GM23338 (cell line): ENCODE measurements around the gene TRPM2. TPM values are rescaled to one million over a fixed set of nuclear protein-coding genes. Genes with fewer than 3 reads are reported as not detected.

Experiments used
- ATAC-seq: fragments of 200-7000 bp; cut with Tn5 transposase; 3 replicates; pipeline ENCODE4 v1.9.1; 2020
- DNase-seq: peaks from one replicate; pipeline ENCODE4 v3.0.0-alpha.2; 2015; ENCODE audit warnings: low spot score
- H2AFZ ChIP-seq: fragments of 200-600 bp; sonication (generic); 2 replicates; pipeline ENCODE4 v1.8.0; 2016; ENCODE audit warnings: antibody characterized with exemption, mild to moderate bottlenecking, moderate library complexity
- H3F3A ChIP-seq: fragments of 200-600 bp; sonication (generic); replicated peaks from 2 replicates; pipeline ENCODE4 v1.8.0; 2017; ENCODE audit warnings: antibody characterized with exemption, mixed run types, low read depth
- H3K27ac ChIP-seq: fragments of 200-600 bp; sonication (generic); 2 replicates; pipeline ENCODE4 v1.6.1; 2016; ENCODE audit warnings: low read depth
- H3K27me3 ChIP-seq: fragments of 200-600 bp; sonication (generic); 2 replicates; pipeline ENCODE4 v1.8.0; 2016; ENCODE audit warnings: mild to moderate bottlenecking, mixed run types, moderate library complexity; ENCODE audit not compliant: insufficient read depth
- H3K36me3 ChIP-seq: fragments of 200-600 bp; sonication (generic); 2 replicates; pipeline ENCODE4 v1.8.0; 2016; ENCODE audit warnings: mild to moderate bottlenecking; ENCODE audit not compliant: insufficient read depth
- H3K4me1 ChIP-seq: fragments of 200-600 bp; sonication (generic); 2 replicates; pipeline ENCODE4 v1.8.0; 2016; ENCODE audit warnings: mild to moderate bottlenecking, moderate library complexity; ENCODE audit not compliant: insufficient read depth
- H3K4me2 ChIP-seq: fragments of 200-600 bp; sonication (generic); 2 replicates; pipeline ENCODE4 v1.7.1; 2017; ENCODE audit warnings: mixed run types
- H3K4me3 ChIP-seq: fragments of 200-600 bp; sonication (generic); 2 replicates; pipeline ENCODE4 v1.6.1; 2016; ENCODE audit warnings: mixed run types
- H3K79me2 ChIP-seq: fragments of 200-600 bp; sonication (generic); replicated peaks from 2 replicates; pipeline ENCODE4 v1.8.0; 2017; ENCODE audit warnings: mild to moderate bottlenecking; ENCODE audit not compliant: insufficient read depth
- H3K9me2 ChIP-seq: fragments of 200-600 bp; sonication (generic); 2 replicates; pipeline ENCODE4 v1.8.0; 2017; ENCODE audit not compliant: insufficient read depth
- H4K20me1 ChIP-seq: fragments of 200-600 bp; sonication (generic); replicated peaks from 2 replicates; pipeline ENCODE4 v1.8.0; 2017; ENCODE audit warnings: mild to moderate bottlenecking; ENCODE audit not compliant: insufficient read depth
- H3K27ac Mint-ChIP-seq: 2 replicates; pipeline ENCODE4 v1.8.0; 2020; ENCODE audit warnings: inconsistent platforms, mild to moderate bottlenecking, moderate library complexity, mixed read lengths
- H3K27me3 Mint-ChIP-seq: 3 replicates; pipeline ENCODE4 v1.8.0; 2022; ENCODE audit warnings: low read depth, mild to moderate bottlenecking, moderate library complexity, mixed read lengths, inconsistent platforms; ENCODE audit not compliant: insufficient read depth, poor library complexity
- H3K36me3 Mint-ChIP-seq: 3 replicates; pipeline ENCODE4 v1.8.0; 2021; ENCODE audit warnings: low read depth, mild to moderate bottlenecking, inconsistent platforms, moderate library complexity, mixed read lengths
- H3K4me1 Mint-ChIP-seq: 3 replicates; pipeline ENCODE4 v1.8.0; 2020; ENCODE audit warnings: mild to moderate bottlenecking, inconsistent platforms, mixed read lengths
- H3K4me3 Mint-ChIP-seq: 3 replicates; pipeline ENCODE4 v1.8.0; 2021; ENCODE audit warnings: moderate library complexity, mild to moderate bottlenecking, inconsistent platforms, mixed read lengths
- H3K9me3 Mint-ChIP-seq: 3 replicates; pipeline ENCODE4 v1.8.0; 2020; ENCODE audit warnings: moderate library complexity, mild to moderate bottlenecking, inconsistent platforms, mixed read lengths
- CREB1 ChIP-seq: fragments of 250-450 bp; sonication (Bioruptor Pico); IDR thresholded peaks from 2 replicates; pipeline ENCODE4 v1.5.0; 2020; ENCODE audit warnings: low read depth, mild to moderate bottlenecking, moderate library complexity
- CTCF ChIP-seq, 2 experiments: fragments of 200-600 bp in 1 of 2; sonication (generic) in 1 of 2; conservative IDR thresholded peaks; 2 replicates each; pipeline versions ENCODE4 v1.5.1 to v1.6.1; 2016 to 2017; ENCODE audit warnings: antibody characterized with exemption in 2 of 2, low read depth in 2 of 2, mild to moderate bottlenecking in 2 of 2, moderate library complexity in 1 of 2
- ETS1 ChIP-seq: IDR thresholded peaks from 2 replicates; pipeline ENCODE4 v1.6.1; 2016; ENCODE audit warnings: antibody characterized with exemption
- EZH2 ChIP-seq: fragments of 200-600 bp; sonication (generic); IDR thresholded peaks from one replicate; pipeline ENCODE4 v1.8.0; 2017; ENCODE audit warnings: antibody characterized with exemption, mild to moderate bottlenecking, low read depth; ENCODE audit not compliant: unreplicated experiment
- POLR2AphosphoS5 ChIP-seq: IDR thresholded peaks from 2 replicates; pipeline ENCODE4 v1.6.1; 2016; ENCODE audit warnings: antibody characterized with exemption, low read depth
- REST ChIP-seq: IDR thresholded peaks from one replicate; pipeline ENCODE4 v1.6.1; 2018; ENCODE audit warnings: antibody characterized with exemption; ENCODE audit not compliant: unreplicated experiment
- STAT1 ChIP-seq: IDR thresholded peaks from one replicate; pipeline ENCODE4 v1.6.1; 2016; ENCODE audit warnings: antibody characterized with exemption; ENCODE audit not compliant: unreplicated experiment
- ZNF331 ChIP-seq: fragments of 250-450 bp; sonication (Bioruptor Pico); IDR thresholded peaks from 2 replicates; pipeline ENCODE4 v1.5.0; 2020; ENCODE audit warnings: low read depth, mild to moderate bottlenecking, moderate library complexity
- ZNF462 ChIP-seq: fragments of 250-450 bp; sonication (Bioruptor Pico); IDR thresholded peaks from 2 replicates; pipeline ENCODE4 v1.5.0; 2020; ENCODE audit warnings: mild to moderate bottlenecking, moderate library complexity
- polyA plus RNA-seq: library from polyadenylated mRNA; unstranded; fragments of >200 nt; fragmentation: Nextera tagmentation; extraction: Ambion mirVana; gene quantifications from 2 replicates; pipeline ENCODE4 v1.2.1, GENCODE V29; 2016
- total RNA-seq: library from RNA; depleted of rRNA; stranded (reverse); fragments of >200 nt; shearing (Covaris generic); gene quantifications from 2 replicates; pipeline ENCODE4 v1.2.3, GENCODE V29; 2014

Gene TRPM2
- total and polyA plus RNA-seq, 2 experiments from 2014 or later, result 0.53 to 0.83 TPM

GRCh38 chr21:44418876-44419230 lies 65.4 kb downstream of the TRPM2 start (continued):
- no peak for TF ChIP-seq ZNF462 (CRISPR knock-in tag)

GRCh38 chr21:44419679-44420078 lies 66.3 kb downstream of the TRPM2 start:
- DNase-seq, result no peak
- Histone ChIP-seq H3K4me2 (no peak overlapping the region), H3K4me3 (no peak overlapping the region), H3K4me1 (no peaks in the 10 kb centered on the region), H2AFZ (no peak overlapping the region), H3K9me2 (no peaks in the 10 kb centered on the region), H3K79me2 (no peaks in the 10 kb centered on the region), H3K27ac (no peak overlapping the region), H3K27me3 (no peaks in the 10 kb centered on the region), H3K36me3 (no peaks in the 10 kb centered on the region), H3F3A (no peaks in the 10 kb centered on the region), H4K20me1 (no peaks in the 10 kb centered on the region)
- H3K4me3 Mint-ChIP-seq, result no peak overlapping the region
- H3K36me3 Mint-ChIP-seq, result peaks cover 14% of the 10 kb centered on the region
- no peak for ATAC-seq
- peaks cover 4% of the 10 kb centered on the region for H3K27me3 Mint-ChIP-seq
- H3K9me3 Mint-ChIP-seq, result peaks cover 34% of the 10 kb centered on the region
- H3K4me1 Mint-ChIP-seq, result peaks cover 3% of the 10 kb centered on the region; the same call in 1 of the 3 replicates
- no peak overlapping the region for H3K27ac Mint-ChIP-seq
- TF ChIP-seq CREB1 (CRISPR knock-in tag), result no peak
- TF ChIP-seq REST, result no peak
- TF ChIP-seq POLR2AphosphoS5, result no peak
- no peak for TF ChIP-seq CTCF (conservative IDR thresholded peaks at IDR 0.05; ENCODE audit: low read depth in 2 of 2)
- TF ChIP-seq ETS1, result no peak
- no peak for TF ChIP-seq EZH2
- TF ChIP-seq STAT1, result no peak
- no peak for TF ChIP-seq ZNF331 (CRISPR knock-in tag)
